IPS DF 4.7 (cell line): ENCODE results near the gene CSNK1G1.

Source experiments
- DNase-seq: peaks from one replicate; pipeline ENCODE4 v3.0.0-alpha.2; 2013; ENCODE audit warnings: low spot score; ENCODE audit errors: extremely low read depth

CSNK1G1 gene

DNA sequence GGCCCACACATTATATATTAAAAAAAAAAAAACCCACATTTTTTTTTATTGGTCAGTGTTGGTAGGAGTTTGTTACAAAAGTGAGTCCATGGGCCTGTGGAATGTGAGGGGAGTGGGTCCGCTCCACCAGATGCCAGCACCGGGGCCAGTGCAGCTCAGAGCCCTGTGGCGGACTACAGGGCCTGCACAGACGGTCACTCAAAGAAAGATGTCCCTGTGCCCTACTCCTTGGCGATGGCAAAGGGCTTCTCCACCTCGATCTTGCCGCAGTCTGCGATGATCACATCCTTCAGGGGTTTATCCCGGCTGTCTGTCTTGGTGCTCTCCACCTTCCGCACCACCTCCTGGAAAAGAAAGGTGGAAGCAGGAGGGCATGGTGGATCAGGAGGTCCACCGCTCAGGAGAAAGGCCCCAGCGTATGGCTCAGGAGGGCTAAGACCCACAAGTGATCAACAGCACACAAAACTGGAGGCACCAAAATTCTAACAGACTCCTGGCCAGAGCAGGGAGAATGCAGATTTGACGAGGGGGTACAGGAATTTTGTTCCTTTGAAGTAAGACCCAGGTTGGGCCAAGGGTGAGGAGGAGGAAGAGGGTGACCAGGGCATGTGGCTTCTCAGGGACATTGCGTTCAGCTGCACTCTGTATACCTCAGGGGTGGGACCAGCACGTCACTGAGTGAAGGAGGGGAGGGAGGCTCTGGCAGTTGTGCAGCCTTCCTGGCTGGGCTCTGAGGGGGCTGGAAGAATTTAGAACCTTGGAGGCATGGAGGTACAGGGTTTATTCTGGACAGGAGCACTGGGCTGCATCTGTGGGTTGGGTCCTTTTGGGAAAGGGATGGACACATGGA, 199.9 kb downstream of the CSNK1G1 start:
- DNase-seq, result no peak

DNA sequence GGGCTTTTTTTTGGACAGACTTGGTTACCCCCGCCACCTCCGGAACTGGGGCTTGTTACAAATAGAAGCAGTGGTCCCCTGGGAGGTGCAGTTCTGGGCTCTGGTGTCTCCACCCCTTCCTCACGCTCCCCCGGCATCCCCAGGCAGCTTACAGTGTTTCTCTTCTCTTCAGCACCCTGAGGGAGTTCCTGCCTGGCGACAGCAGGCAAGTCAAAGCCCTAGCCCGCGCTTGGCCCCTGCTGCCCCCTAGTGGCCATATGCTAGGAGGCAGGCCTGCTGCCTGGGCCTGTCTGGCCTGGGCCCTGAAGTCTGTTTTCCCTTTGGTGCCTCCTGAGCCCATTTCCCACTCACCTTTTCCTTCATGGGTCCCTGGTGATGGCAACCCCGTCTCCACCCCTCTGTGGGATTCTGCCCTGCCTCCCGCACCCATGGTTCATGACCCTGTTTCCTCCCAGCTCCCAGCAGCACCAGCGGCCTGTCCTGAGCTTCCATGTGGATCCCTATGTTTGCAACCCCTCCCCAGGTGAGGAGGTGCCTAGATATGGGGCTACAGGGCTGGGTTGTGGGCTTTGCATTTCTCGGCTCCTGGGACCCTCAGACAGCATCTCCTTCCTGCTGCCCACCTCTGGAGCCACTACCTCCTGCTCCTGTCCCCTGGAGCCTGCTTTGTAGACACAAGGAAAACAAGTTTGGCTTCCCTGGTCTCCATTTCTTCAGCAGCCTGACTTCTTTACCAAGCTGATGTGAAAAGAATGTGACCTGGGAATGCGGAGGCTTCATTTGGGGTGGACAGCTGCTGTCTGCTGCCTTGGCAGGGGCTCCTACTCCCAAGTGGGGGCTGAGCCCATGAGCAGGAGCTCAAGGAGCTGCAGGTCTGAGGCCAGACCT, 202.2 kb downstream of the CSNK1G1 start:
- DNase-seq, result no peak

DNA sequence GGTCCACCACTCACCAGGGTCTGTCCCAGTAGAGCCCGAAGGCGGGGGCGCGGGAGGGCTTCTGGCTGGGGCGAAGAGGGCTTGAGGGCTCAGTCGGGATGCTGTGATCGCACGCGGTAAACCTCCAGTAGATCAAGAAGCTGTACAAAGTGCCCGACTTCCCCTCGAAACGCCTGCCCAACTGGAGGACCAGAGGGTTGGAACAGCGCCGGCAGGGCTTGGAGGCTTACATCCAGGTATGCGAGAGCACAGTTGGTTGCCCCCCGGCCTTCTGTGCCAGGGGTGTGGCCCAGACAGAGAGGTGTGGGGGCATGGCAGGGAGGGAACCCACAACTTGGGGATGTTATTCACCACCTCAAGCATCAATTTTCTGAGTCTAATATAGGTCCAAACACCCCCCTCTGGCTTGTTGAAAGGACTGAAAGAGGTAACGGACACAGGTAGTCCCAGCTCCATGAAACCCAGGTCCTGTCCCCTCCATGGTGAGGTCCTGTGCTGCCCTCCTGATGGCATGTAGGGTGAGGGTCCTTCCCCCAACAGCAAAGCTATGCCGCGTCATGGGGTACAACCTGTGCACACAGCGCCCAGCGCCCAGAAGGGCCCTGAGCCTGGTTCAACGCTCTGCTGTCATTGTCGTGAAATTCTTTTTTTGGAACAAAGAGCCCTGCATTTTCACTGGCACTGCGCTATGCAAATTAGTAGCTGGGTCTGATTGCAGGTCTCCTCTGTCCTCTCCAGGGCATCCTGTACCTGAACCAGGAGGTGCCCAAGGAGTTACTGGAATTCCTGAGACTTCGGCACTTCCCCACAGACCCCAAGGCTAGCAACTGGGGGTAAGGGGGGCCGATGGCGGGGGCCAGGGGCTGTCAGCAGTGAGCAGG, 203.2 kb downstream of the CSNK1G1 start:
- no peak for DNase-seq

DNA sequence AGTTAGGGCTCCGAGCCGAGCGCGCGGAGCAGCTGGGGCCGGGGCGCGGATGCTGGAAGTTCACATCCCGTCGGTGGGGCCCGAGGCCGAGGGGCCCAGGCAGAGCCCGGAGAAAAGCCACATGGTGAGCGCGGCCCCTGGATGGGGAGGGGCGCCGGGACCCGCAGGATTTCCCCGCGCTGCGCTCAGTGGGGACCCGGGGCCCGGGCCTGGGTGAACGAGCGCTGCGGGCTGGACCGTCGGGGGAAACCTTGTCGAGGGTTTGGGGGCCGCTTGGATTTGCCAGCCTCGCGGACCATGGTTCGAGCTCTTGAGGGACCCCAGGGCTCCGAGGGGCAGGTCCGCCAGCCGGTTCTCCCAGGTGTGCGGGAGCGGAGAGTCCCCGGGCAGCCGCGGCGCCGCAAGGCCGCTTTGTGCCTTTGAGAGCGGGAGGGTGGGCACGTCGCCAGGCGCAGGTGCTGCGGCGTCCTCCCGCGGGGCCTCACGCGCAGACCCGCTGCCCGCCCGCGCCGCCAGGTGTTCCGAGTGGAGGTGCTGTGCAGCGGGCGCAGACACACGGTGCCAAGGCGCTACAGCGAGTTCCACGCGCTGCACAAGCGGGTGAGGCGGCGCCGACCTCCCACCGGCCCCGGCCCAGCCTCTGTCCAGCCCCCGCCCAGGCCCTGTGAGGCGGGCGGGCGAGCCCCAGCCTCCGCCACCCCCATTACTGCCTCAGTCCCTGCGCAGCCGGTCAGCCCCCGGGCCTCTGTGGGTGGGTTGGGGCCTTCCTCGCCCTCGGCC, 204.1 kb downstream of the CSNK1G1 start, which contains the start of gene SNX22:
Gene SNX22, plus strand, starts transcription at position 5 of the 780 bp plus-strand sequence. Its CDS starts 45 bp downstream, at position 50.
- DNase-seq, result no peak

DNA sequence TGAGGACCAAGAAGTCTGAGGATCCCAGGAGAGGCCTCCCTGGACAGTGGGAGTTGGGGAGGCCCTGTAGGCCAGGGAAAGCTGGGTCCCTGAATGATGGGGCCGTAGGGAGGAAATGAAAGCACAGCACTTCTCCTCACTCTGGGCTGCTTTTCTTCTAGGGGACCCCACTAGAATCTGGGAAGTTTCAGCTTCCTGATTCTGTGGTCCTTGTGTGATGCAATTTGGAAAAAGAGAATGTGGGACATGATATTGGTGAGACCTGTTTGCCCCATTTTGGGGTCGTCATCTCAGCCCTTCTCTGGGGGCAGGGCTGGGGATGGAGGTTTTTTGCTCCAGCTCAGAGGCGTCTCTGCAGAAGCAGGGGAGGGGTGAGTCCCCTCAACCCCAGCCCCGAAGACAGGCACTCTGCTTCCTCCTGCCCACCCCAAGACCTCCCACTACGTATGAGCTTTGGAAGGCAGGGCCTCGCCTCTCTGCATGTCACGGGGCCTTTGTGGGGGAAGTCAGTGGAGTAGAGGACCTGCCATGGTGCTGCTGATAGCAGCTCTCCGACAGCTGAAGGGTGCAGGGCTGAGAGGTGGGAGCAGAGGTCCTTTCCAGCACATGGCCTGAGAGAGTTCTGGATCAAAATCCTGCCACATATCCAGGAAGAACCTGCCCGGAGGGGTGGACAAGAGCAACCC, 205.9 kb downstream of the CSNK1G1 start:
- DNase-seq, result no peak

DNA sequence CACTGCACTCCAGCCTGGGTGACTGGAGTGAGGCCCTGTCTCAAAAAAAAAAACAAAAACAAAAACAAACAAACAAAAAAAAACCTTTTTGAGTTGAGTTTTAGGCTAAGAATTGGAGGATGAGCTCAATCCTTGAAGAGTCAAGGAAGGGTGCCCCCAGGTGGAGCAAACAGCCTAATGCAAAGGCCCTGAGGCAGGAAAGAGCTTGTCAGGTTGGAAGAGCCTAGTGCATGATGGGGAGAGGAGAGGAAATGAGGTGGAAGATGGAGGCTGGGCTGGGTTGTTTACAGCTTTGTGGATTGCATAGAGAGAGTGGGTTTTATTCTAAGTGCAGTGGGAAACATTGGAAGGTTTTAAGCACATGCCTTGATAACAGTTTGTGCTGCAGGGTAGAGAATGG, 206.5 kb downstream of the CSNK1G1 start:
- DNase-seq, result no peak

DNA sequence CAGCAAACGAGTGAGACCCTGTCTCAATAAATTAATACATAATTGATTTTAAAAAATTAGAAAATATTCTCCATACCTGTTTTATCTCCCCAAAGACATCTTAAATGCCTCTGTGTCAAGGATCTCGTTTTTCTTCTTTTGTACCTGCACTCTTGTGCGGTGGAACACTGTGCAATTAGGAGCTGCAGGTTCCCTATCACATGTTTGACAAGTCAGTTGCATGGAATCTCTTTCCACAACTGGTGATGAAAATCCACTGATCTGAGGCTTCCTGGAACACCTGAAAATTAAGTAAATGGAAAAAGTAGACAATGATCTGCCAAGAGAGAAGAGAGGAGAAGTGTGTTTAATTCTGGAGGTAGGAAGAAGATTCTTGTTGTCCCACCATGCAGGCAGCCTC, 207.4 kb downstream of the CSNK1G1 start:
- DNase-seq, result no peak

DNA sequence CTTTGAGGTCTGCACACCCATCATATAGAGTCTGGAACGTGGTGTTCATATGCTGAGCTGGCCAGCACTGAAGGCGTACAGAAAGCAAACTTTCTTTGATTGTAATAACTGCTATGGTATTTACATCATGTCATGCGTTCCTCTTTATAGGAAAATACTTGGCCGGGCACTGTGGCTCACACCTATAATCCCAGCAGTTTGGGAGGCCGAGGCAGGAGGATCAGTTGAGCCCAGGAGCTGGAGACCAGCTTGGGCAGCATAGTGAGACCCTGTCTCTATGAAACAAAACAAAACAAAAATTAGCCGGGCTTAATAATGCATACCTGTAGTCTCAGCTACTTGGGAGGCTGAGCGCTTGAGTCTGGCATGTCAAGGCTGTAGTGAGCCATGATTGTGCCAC, 207.8 kb downstream of the CSNK1G1 start:
- no peak for DNase-seq

DNA sequence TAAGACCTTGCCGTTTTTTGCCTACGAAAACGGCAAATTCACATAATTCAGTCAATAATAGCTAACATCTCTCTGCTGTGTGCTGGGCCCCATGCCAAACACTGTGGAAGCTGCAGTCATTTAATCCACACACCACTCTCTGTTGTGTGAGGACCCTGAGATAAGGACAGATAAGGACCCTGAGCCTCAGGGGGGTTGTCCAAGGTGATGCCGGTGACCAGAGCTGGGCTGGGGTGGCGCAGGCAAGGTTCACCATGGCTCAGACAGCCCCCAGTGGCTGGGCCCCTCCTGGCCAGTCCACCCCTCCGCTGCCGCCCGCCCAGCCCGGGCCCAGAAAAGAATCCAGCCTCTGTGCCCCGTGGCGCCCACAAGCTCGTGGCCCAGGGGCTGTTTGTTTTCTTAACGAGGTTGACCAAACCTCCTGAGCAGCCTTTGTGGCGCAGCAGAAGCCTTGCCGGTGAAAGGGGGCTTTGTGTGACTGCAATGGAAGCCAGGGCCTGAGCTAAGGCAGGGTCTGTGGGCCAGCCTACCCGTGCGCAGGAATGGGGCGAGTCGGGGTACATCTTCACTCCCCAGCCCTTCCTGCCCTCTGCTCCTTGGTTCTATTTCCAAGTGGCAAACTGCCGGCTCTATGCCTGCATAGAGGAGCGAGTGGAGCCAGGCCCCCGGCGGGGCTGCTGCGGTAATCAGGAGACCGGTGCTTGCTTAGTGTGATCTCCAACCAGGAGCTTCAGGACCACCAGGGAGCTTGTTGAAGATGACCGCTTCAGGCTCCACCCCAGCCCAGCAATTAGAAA, 208.9 kb downstream of the CSNK1G1 start:
- DNase-seq, result no peak

DNA sequence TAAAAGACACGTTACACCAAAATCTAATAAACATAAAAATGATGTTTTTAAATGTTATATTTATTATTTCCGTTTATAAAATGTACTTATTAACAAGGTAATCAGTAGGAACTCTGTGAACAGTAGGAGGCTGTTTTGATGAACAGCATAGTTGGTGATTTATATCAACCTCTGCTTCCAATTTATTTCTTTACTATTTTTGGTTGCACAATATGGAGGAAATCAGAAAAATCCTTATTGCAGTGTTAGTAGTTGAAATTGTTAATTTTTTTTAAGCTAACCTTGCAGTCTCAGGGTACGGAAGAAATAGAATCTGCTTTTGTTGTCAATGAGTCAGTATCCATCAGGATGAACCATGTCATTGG, 209.5 kb downstream of the CSNK1G1 start:
- no peak for DNase-seq

DNA sequence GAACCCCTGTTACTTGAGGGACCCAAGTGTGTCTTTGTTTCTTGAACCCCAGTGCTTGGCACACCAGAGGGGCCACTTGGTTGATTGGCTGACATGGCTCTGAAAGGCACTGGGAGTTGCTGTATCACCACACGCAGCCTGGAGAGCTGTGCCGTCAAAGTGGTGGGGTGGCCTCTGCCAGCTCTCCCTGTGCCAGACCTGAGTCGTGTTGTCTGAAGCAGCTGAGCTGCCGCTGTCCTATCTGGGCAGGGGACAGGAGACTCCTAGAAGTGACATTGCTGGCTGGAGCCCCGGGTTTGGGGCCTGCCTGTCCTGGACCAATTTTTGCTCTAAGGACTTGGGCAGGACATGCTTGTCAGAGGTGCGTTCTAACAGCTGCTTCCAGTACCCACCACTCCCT, 209.9 kb downstream of the CSNK1G1 start:
- DNase-seq, result no peak

DNA sequence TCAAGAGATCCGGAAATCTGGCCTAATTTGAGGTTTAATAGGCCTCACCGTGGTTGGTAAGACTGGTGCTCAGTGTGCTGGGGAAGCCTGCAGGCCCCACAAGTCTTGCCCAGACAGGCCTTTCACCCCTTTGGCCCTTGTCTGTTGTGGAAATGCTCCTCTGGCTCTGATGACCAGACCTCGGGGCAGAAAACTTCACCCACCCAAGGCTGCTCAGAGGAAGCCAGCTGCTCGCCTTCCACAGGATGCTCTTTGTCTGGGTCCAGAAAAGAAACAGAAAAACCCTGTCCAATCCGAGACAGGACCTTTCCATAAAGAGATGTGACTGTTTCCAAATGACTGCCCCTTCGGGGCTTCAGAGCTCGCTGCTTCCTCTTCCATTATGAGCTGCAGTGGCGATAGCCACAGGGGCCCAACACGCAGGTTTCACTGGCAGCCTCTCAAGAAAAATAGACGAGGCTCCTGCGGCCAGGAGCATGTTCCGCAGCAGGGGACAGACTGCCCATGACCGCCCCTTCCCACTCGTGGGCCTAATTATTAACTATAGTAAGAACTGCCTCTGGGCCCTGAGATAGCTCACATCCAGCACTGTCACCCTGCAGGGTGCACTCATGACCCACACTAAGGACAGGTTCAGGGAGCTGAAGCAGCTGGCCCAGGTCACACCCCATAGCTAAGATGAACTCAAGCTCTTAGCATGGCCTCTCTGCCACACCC, 211.2 kb downstream of the CSNK1G1 start:
- no peak for DNase-seq

DNA sequence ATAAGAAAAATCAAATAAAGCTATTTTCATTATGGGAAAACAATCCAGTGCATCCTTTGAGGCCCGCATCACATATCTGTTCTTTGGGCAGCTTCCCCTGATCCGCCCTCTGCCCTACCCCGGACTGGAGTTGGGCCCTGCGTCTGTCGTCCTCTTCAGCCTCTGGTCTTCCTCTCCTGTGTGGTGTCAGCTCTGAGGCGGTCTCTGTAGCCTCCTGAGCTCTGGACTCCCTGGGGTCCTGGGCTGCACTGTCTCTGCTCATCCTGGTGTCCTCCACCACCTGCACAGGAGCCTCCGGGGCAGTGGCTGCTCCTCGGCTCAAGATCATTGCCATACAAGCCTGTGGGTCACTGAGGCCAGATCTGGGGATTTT, 211.8 kb downstream of the CSNK1G1 start:
- no peak for DNase-seq

DNA sequence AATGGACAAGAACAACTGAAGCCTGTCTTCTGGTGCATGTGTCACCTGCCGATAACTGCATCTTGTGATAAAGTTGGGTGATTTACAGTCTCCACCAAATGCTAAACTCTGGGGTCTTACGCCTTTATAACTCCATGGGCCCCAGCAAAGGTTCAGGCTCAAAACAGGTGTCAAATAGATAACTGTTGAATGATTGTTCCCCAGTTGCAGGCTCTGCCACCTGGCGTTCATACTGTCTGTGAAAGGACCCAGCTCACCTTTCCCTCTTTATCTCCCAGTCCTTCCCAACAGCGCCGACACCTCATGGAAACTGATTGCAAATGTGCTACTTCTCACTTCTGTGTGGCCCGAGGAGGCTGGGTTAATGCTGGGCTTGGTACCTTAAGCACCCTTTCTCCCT, 212.7 kb downstream of the CSNK1G1 start:
- DNase-seq, result no peak

DNA sequence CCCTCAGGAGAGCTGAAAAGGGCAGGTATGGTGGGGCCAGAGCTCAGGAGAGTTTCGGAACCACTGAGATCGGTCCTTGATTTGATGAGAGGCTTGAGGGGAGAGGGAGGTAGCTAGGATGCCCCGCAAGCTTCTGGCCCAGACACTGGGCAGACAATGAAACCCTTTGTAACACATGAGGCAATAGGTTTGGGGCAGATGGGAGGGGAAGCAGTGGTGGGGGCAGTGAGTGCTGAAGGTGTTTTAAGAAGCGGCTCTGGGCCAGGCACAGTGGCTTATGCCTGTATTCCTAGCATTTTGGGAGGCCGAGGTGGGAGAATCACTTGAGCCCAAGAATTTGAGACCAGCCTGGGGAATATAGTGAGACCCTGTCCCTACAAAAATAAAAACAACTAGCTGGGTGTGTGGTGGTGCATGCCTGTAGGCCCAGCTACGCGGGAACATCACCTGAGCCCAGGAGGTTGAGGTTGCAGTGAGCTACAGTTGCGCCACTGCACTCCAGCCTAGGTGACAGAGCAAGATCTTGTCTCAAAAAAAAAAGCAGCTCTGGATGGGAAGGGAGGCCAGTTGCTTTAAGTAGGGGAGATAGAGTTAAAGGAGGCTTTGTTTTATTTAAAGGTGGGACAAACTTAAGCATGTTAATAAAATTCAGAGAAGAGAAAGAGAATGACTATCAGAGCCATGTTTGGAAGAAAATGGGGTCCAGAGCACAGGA, 214.0 kb downstream of the CSNK1G1 start:
- DNase-seq, result no peak

DNA sequence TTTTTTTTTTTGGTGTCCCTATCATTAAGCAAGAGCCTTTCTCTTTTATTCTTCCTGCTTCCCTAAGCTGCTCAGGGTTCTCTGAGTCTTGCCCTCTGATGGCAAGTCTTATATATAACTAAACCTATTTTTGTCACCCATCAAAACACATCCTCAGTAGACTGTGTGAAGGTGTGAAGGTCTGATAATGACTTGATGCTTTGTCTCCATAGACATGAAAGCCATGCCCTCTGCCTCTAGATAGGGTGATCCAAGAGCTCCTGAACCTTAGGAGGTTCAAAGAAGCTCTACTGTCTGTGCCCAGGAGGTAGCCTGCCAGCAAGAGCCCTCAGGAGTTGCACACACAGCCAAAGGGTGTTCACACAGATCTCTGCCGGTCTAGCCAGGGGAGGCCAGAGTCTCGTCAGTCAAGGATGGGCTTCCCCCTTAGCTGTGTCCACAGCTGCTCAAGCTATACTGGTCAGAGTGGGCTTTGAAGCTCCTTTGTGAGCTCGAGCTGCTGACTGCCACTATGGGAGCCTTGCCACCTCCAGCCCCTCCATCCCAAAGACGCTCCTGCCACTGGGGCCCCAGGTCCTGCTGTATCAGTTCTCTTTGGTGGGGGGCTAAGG, 217.5 kb downstream of the CSNK1G1 start:
- no peak for DNase-seq

DNA sequence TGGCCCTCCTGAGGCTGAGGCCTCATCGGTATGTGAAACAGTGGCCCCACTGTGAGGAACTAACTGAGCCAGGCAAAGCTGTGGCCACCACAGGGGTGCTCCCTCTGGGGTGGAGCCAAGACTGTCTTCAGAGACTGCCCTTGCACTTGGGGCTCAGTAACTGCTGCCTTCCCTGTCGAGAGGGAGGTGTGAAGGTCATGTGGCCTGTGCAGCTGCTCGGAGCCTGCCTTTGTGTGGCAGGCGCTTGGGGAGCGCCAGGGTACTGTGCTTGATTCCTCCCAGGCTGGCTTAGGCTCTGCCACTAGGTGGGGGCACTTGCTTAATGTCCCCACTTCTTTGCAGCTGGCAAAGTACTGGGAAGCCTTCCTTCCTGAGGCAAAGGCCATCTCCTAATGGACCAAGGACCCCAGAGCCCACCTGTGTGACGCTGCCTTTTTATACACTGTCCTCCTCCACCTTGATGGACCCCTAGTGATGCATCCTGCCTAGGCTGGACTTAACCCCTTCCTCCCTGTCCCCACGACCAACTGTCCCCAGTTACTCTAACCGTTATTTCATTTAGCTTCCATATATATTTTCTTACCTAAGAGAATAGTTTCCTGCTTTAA, 218.6 kb downstream of the CSNK1G1 start:
- DNase-seq, result no peak
